ENCODE measurements around the gene TSPAN12. TPM values are rescaled to one million over a fixed set of nuclear protein-coding genes. Genes with fewer than 3 reads are reported as not detected.

Gene TSPAN12
- total and polyA plus RNA-seq, 2 of the 4 experiments (the other 2 are of a cell fraction) = 0.36 to 0.72 TPM

- Histone ChIP-seq H4K91ac (ENCODE audit: insufficient read depth, low read depth, low read length) (no peak overlapping the region), H2AK9ac (replicated peaks; ENCODE audit: low read depth, low read length, poor library complexity) (no peak overlapping the region), H2AK5ac (ENCODE audit: low read depth, low read length) (no peak overlapping the region), H3K4me1 (ENCODE audit: control insufficient read depth, insufficient read depth, low read length) (no peaks in the 10 kb centered on the region; the same call in 1 of the 2 replicates), H3K4me2 (ENCODE audit: low read depth, low read length) (no peak overlapping the region), H3K4me3 (ENCODE audit: insufficient read depth, low read depth, low read length) (no peak overlapping the region), H3K27ac (ENCODE audit: insufficient read depth, low read length) (no peak overlapping the region), H3K36me3 (ENCODE audit: control insufficient read depth, insufficient read depth, low read length) (no peaks in the 10 kb centered on the region), H2AFZ (replicated peaks; ENCODE audit: low read length, poor library complexity) (no peak overlapping the region), H3K9me3 (ENCODE audit: control insufficient read depth, insufficient read depth, low read length) (no peaks in the 10 kb centered on the region), H2BK5ac (ENCODE audit: low read depth, low read length, poor library complexity, severe bottlenecking) (no peak overlapping the region), H3K18ac (ENCODE audit: low read depth, low read length) (no peak overlapping the region), H3K9me1 (ENCODE audit: insufficient read depth, low read length) (no peaks in the 10 kb centered on the region), H4K5ac (ENCODE audit: low read depth, low read length) (no peak overlapping the region), H4K8ac (ENCODE audit: low read depth in 2 of 2, low read length in 2 of 2) (no peak overlapping the region), H3K4ac (ENCODE audit: low read depth, low read length) (no peak overlapping the region), H2BK15ac (ENCODE audit: low read depth, low read length) (no peak overlapping the region), H4K20me1 (ENCODE audit: insufficient read depth, low read length) (no peaks in the 10 kb centered on the region), H3K23ac (ENCODE audit: low read depth, low read length) (no peak overlapping the region), H2BK20ac (ENCODE audit: low read depth, low read length) (no peak overlapping the region), H3K9ac (ENCODE audit: low read depth, low read length) (no peak overlapping the region), H3K27me3 (ENCODE audit: control insufficient read depth, insufficient read depth, low read length) (no peaks in the 10 kb centered on the region; the same call in none of the 2 replicates), H3K14ac (replicated peaks; ENCODE audit: low read depth, low read length) (no peak overlapping the region), H3K56ac (ENCODE audit: extremely low read depth, insufficient read depth, low read length) (no peak overlapping the region), H2BK120ac (ENCODE audit: low read depth, low read length) (no peak overlapping the region), H3K79me1 (ENCODE audit: low read depth in 1 of 2, low read length in 2 of 2) (no peaks in the 10 kb centered on the region)
- TF ChIP-seq SMC3 (IDR thresholded peaks at IDR 0.05; ENCODE audit: low read depth, low read length) (no peak), RCOR1 (IDR thresholded peaks at IDR 0.05; ENCODE audit: insufficient replicate concordance, low read length) (no peak), CEBPB (IDR thresholded peaks at IDR 0.05; ENCODE audit: low read depth, low read length) (no peak), POLR2A (IDR thresholded peaks at IDR 0.05; ENCODE audit: low read depth, low read length) (no peak), NFE2L2 (IDR thresholded peaks at IDR 0.05; ENCODE audit: low read depth, low read length) (peak; percentile 53; the same call in 1 of the 2 replicates), RAD21 (IDR thresholded peaks at IDR 0.05; ENCODE audit: low read length) (no peak)
- TF ChIP-seq, protein P1, sequence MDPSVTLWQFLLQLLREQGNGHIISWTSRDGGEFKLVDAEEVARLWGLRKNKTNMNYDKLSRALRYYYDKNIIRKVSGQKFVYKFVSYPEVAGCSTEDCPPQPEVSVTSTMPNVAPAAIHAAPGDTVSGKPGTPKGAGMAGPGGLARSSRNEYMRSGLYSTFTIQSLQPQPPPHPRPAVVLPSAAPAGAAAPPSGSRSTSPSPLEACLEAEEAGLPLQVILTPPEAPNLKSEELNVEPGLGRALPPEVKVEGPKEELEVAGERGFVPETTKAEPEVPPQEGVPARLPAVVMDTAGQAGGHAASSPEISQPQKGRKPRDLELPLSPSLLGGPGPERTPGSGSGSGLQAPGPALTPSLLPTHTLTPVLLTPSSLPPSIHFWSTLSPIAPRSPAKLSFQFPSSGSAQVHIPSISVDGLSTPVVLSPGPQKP (IDR thresholded peaks at IDR 0.05; ENCODE audit: borderline replicate concordance, low read depth, low read length) = no peak
- ChIA-PET CTCF (no interaction called here), POLR2A (ENCODE audit: unreplicated experiment) (no interaction called here)
- in situ Hi-C loops (cut with MboI; ENCODE audit: low sequenced_read_pairs) = no loop called here
- no TSS peak for BruUV-seq (replicated peaks)
- no peak for ATAC-seq (ENCODE audit: low read depth)
- dilution Hi-C loops (cut with HindIII; ENCODE audit: low sequenced_read_pairs, unreplicated experiment) = no loop called here
- intact Hi-C loops (cut with micrococcal nuclease) = no loop called here
- WGBS, 2 experiments (ENCODE audit: extremely low coverage in 2 of 2, insufficient read length in 1 of 2) = no CpG with 5 or more reads among the region's 3 CpGs
- DNase-seq = no peak
Measured at GRCh38 chr7:120738816-120739215, 119.1 kb downstream of the TSPAN12 start.

Other genes with a start within 250 kb of the TSPAN12 start
- 11.3 and 14.4 TPM in 2 replicates for gene ING3, start 92.6 kb upstream of the TSPAN12 start, total RNA-seq (2012; rRNA removed)
- gene ING3, start 92.6 kb upstream of the TSPAN12 start, polyA plus RNA-seq (2012; rRNA removed) = 6.8 and 7.2 TPM in 2 replicates
- 96.8 and 102 TPM in 2 replicates for gene CPED1, start 130.6 kb upstream of the TSPAN12 start, total RNA-seq (2012; rRNA removed)
- gene CPED1, start 130.6 kb upstream of the TSPAN12 start, polyA plus RNA-seq (2012; rRNA removed) = 28.7 and 31.2 TPM in 2 replicates